GM23338 (cell line): Measurements from ENCODE around the gene TBC1D3B. TPM values are rescaled to one million over a fixed set of nuclear protein-coding genes. Genes with fewer than 3 reads are reported as not detected.

Source experiments
- ATAC-seq: fragments of 200-7000 bp; cut with Tn5 transposase; 3 replicates; pipeline ENCODE4 v1.9.1; 2020
- DNase-seq: peaks from one replicate; pipeline ENCODE4 v3.0.0-alpha.2; 2015; ENCODE audit warnings: low spot score
- H2AFZ ChIP-seq: fragments of 200-600 bp; sonication (generic); 2 replicates; pipeline ENCODE4 v1.8.0; 2016; ENCODE audit warnings: antibody characterized with exemption, mild to moderate bottlenecking, moderate library complexity
- H3F3A ChIP-seq: fragments of 200-600 bp; sonication (generic); replicated peaks from 2 replicates; pipeline ENCODE4 v1.8.0; 2017; ENCODE audit warnings: antibody characterized with exemption, mixed run types, low read depth
- H3K27ac ChIP-seq: fragments of 200-600 bp; sonication (generic); 2 replicates; pipeline ENCODE4 v1.6.1; 2016; ENCODE audit warnings: low read depth
- H3K27me3 ChIP-seq: fragments of 200-600 bp; sonication (generic); 2 replicates; pipeline ENCODE4 v1.8.0; 2016; ENCODE audit warnings: mild to moderate bottlenecking, mixed run types, moderate library complexity; ENCODE audit not compliant: insufficient read depth
- H3K36me3 ChIP-seq: fragments of 200-600 bp; sonication (generic); 2 replicates; pipeline ENCODE4 v1.8.0; 2016; ENCODE audit warnings: mild to moderate bottlenecking; ENCODE audit not compliant: insufficient read depth
- H3K4me1 ChIP-seq: fragments of 200-600 bp; sonication (generic); 2 replicates; pipeline ENCODE4 v1.8.0; 2016; ENCODE audit warnings: mild to moderate bottlenecking, moderate library complexity; ENCODE audit not compliant: insufficient read depth
- H3K4me2 ChIP-seq: fragments of 200-600 bp; sonication (generic); 2 replicates; pipeline ENCODE4 v1.7.1; 2017; ENCODE audit warnings: mixed run types
- H3K4me3 ChIP-seq: fragments of 200-600 bp; sonication (generic); 2 replicates; pipeline ENCODE4 v1.6.1; 2016; ENCODE audit warnings: mixed run types
- H3K79me2 ChIP-seq: fragments of 200-600 bp; sonication (generic); replicated peaks from 2 replicates; pipeline ENCODE4 v1.8.0; 2017; ENCODE audit warnings: mild to moderate bottlenecking; ENCODE audit not compliant: insufficient read depth
- H3K9me2 ChIP-seq: fragments of 200-600 bp; sonication (generic); 2 replicates; pipeline ENCODE4 v1.8.0; 2017; ENCODE audit not compliant: insufficient read depth
- H4K20me1 ChIP-seq: fragments of 200-600 bp; sonication (generic); replicated peaks from 2 replicates; pipeline ENCODE4 v1.8.0; 2017; ENCODE audit warnings: mild to moderate bottlenecking; ENCODE audit not compliant: insufficient read depth
- H3K27ac Mint-ChIP-seq: 2 replicates; pipeline ENCODE4 v1.8.0; 2020; ENCODE audit warnings: inconsistent platforms, mild to moderate bottlenecking, moderate library complexity, mixed read lengths
- H3K27me3 Mint-ChIP-seq: 3 replicates; pipeline ENCODE4 v1.8.0; 2022; ENCODE audit warnings: low read depth, mild to moderate bottlenecking, moderate library complexity, mixed read lengths, inconsistent platforms; ENCODE audit not compliant: insufficient read depth, poor library complexity
- H3K36me3 Mint-ChIP-seq: 3 replicates; pipeline ENCODE4 v1.8.0; 2021; ENCODE audit warnings: low read depth, mild to moderate bottlenecking, inconsistent platforms, moderate library complexity, mixed read lengths
- H3K4me1 Mint-ChIP-seq: 3 replicates; pipeline ENCODE4 v1.8.0; 2020; ENCODE audit warnings: mild to moderate bottlenecking, inconsistent platforms, mixed read lengths
- H3K4me3 Mint-ChIP-seq: 3 replicates; pipeline ENCODE4 v1.8.0; 2021; ENCODE audit warnings: moderate library complexity, mild to moderate bottlenecking, inconsistent platforms, mixed read lengths
- H3K9me3 Mint-ChIP-seq: 3 replicates; pipeline ENCODE4 v1.8.0; 2020; ENCODE audit warnings: moderate library complexity, mild to moderate bottlenecking, inconsistent platforms, mixed read lengths
- CREB1 ChIP-seq: fragments of 250-450 bp; sonication (Bioruptor Pico); IDR thresholded peaks from 2 replicates; pipeline ENCODE4 v1.5.0; 2020; ENCODE audit warnings: low read depth, mild to moderate bottlenecking, moderate library complexity
- CTCF ChIP-seq, 2 experiments: fragments of 200-600 bp in 1 of 2; sonication (generic) in 1 of 2; conservative IDR thresholded peaks; 2 replicates each; pipeline versions ENCODE4 v1.5.1 to v1.6.1; 2016 to 2017; ENCODE audit warnings: antibody characterized with exemption in 2 of 2, low read depth in 2 of 2, mild to moderate bottlenecking in 2 of 2, moderate library complexity in 1 of 2
- ETS1 ChIP-seq: IDR thresholded peaks from 2 replicates; pipeline ENCODE4 v1.6.1; 2016; ENCODE audit warnings: antibody characterized with exemption
- EZH2 ChIP-seq: fragments of 200-600 bp; sonication (generic); IDR thresholded peaks from one replicate; pipeline ENCODE4 v1.8.0; 2017; ENCODE audit warnings: antibody characterized with exemption, mild to moderate bottlenecking, low read depth; ENCODE audit not compliant: unreplicated experiment
- EZH2phosphoT487 ChIP-seq: fragments of 200-600 bp; sonication (generic); IDR thresholded peaks from one replicate; pipeline ENCODE4 v1.8.1; 2018; ENCODE audit warnings: antibody characterized with exemption; ENCODE audit not compliant: unreplicated experiment
- NANOG ChIP-seq: IDR thresholded peaks from 2 replicates; pipeline ENCODE4 v1.6.1; 2016; ENCODE audit warnings: antibody characterized with exemption, borderline replicate concordance
- POLR2AphosphoS5 ChIP-seq: IDR thresholded peaks from 2 replicates; pipeline ENCODE4 v1.6.1; 2016; ENCODE audit warnings: antibody characterized with exemption, low read depth
- REST ChIP-seq: IDR thresholded peaks from one replicate; pipeline ENCODE4 v1.6.1; 2018; ENCODE audit warnings: antibody characterized with exemption; ENCODE audit not compliant: unreplicated experiment
- STAT1 ChIP-seq: IDR thresholded peaks from one replicate; pipeline ENCODE4 v1.6.1; 2016; ENCODE audit warnings: antibody characterized with exemption; ENCODE audit not compliant: unreplicated experiment
- ZNF114 ChIP-seq: fragments of 250-450 bp; sonication (Bioruptor Pico); IDR thresholded peaks from 2 replicates; pipeline ENCODE4 v1.5.0; 2020; ENCODE audit warnings: mild to moderate bottlenecking, moderate library complexity
- ZNF331 ChIP-seq: fragments of 250-450 bp; sonication (Bioruptor Pico); IDR thresholded peaks from 2 replicates; pipeline ENCODE4 v1.5.0; 2020; ENCODE audit warnings: low read depth, mild to moderate bottlenecking, moderate library complexity
- ZNF462 ChIP-seq: fragments of 250-450 bp; sonication (Bioruptor Pico); IDR thresholded peaks from 2 replicates; pipeline ENCODE4 v1.5.0; 2020; ENCODE audit warnings: mild to moderate bottlenecking, moderate library complexity
- polyA plus RNA-seq: library from polyadenylated mRNA; unstranded; fragments of >200 nt; fragmentation: Nextera tagmentation; extraction: Ambion mirVana; gene quantifications from 2 replicates; pipeline ENCODE4 v1.2.1, GENCODE V29; 2016
- total RNA-seq: library from RNA; depleted of rRNA; stranded (reverse); fragments of >200 nt; shearing (Covaris generic); gene quantifications from 2 replicates; pipeline ENCODE4 v1.2.3, GENCODE V29; 2014

TBC1D3B gene
- total and polyA plus RNA-seq, 2 experiments from 2014 or later: 0.95 to 1.3 TPM

- no peak overlapping the region for H3K27ac Mint-ChIP-seq
- Histone ChIP-seq H3K4me2 (no peak overlapping the region), H2AFZ (no peak overlapping the region; the same call in 1 of the 2 replicates), H4K20me1 (no peaks in the 10 kb centered on the region), H3K27ac (no peak overlapping the region), H3K4me1 (no peaks in the 10 kb centered on the region), H3F3A (no peaks in the 10 kb centered on the region), H3K9me2 (0 out of 2 replicates have a peak, but pooled peaks cover 11% of the 10 kb centered on the region), H3K4me3 (no peak overlapping the region), H3K79me2 (no peaks in the 10 kb centered on the region), H3K27me3 (no peaks in the 10 kb centered on the region), H3K36me3 (no peaks in the 10 kb centered on the region)
- ATAC-seq (no peak), DNase-seq (no peak)
- no peaks in the 10 kb centered on the region for H3K36me3 Mint-ChIP-seq
- H3K4me1 Mint-ChIP-seq: no peaks in the 10 kb centered on the region
- no peak overlapping the region for H3K4me3 Mint-ChIP-seq
- H3K9me3 Mint-ChIP-seq: no peaks in the 10 kb centered on the region; the same call in 2 of the 3 replicates
- H3K27me3 Mint-ChIP-seq: peaks cover 7% of the 10 kb centered on the region
- TF ChIP-seq CREB1: no peak
- no peak for TF ChIP-seq REST
- no peak for TF ChIP-seq CTCF (conservative IDR thresholded peaks at IDR 0.05; ENCODE audit: low read depth in 2 of 2)
- no peak for TF ChIP-seq EZH2
- no peak for TF ChIP-seq ZNF331
- TF ChIP-seq ZNF114 (CRISPR knock-in tag): no peak
- no peak for TF ChIP-seq NANOG
- TF ChIP-seq STAT1: no peak
- TF ChIP-seq EZH2phosphoT487: no peak
- TF ChIP-seq POLR2AphosphoS5: no peak
- TF ChIP-seq ETS1: no peak
- no peak for TF ChIP-seq ZNF462 (CRISPR knock-in tag)
Observed at GRCh38 chr17:36142806-36143205, 33.6 kb downstream of the TBC1D3B start.
